ENCODE measurements around the gene TMEM131L. TPM values are rescaled to one million over a fixed set of nuclear protein-coding genes. Genes with fewer than 3 reads are reported as not detected.

TMEM131L gene
- total and polyA plus RNA-seq, 5 experiments from 2014 or later = 13.8 to 72.6 (median 32.9) TPM

DNA sequence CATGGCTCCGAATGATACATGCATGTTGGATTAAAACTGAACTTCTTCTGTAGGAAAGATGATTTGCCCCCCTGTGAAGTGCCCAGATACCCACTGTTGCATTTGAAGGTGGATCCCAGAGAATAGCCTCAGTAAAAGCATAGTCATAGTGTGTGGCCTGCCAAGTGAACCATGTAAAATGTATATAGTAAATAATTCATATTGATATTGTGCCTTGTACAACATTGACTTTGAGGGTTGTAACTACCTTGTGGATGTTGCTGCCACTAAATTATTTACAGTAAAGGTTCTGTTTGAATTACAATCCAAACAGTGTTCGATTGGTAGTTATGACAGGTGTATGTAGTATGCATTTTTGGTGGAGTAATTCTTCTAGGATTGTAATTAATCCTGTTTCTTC is 19.2 kb downstream of the TMEM131L start:
- ATAC-seq (no peak), DNase-seq (no peak)
- Mint-ChIP-seq H3K4me3 (peak overlapping the region in 5 of 10 donors; percentile 31 to 92 (median 69)), H3K27me3 (no peaks in the 10 kb centered on the region), H3K4me1 (peaks cover 50 to 90% (median 84%) of the 10 kb centered on the region in 4 donors), H3K36me3 (peaks cover 0 to 35% (median 0%) of the 10 kb centered on the region in 3 donors), H3K9me3 (no peaks in the 10 kb centered on the region), H3K27ac (peak overlapping the region; percentile 45 to 100 (median 86))
- POLR2A ChIA-PET = interaction anchor here (0.7 to 5.7 kb wide), 5 partner anchors 9 to 37 kb away, joined by 3 to 93 read pairs (median 4); partner anchors contain the start of gene TMEM131L

DNA sequence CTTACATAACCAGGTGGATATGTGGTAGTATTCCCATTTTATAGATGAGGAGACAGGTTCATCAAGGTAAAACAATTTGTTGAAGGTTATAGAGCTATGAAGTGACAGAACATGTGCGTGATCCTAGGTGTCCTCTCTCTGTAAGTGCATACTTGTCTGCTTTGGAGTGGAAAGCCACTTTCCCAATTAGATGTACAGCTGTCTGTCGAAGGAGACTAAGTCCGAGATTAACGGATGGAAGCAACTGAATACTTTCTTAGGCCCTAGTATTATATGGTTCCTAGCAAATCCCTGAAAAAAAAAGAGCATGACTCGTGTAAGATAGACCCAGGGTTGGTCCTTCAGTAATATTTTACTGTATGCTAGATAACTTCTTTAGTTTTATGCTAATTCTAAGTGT is 19.7 kb downstream of the TMEM131L start:
- no peak for DNase-seq
- Mint-ChIP-seq H3K36me3 (peaks cover 0 to 30% (median 0%) of the 10 kb centered on the region in 3 donors), H3K9me3 (no peaks in the 10 kb centered on the region), H3K4me3 (peak overlapping the region in 8 of 10 donors; percentile 35 to 92 (median 62)), H3K27me3 (no peaks in the 10 kb centered on the region), H3K27ac (peak overlapping the region; percentile 45 to 100 (median 96)), H3K4me1 (peaks cover 47 to 90% (median 81%) of the 10 kb centered on the region in 4 donors)
- POLR2A ChIA-PET = interaction anchor here (1.4 to 5.7 kb wide), 6 partner anchors 8 to 36 kb away, joined by 4 to 93 read pairs (median 8); partner anchors contain the start of gene TMEM131L
- no peak for ATAC-seq

DNA sequence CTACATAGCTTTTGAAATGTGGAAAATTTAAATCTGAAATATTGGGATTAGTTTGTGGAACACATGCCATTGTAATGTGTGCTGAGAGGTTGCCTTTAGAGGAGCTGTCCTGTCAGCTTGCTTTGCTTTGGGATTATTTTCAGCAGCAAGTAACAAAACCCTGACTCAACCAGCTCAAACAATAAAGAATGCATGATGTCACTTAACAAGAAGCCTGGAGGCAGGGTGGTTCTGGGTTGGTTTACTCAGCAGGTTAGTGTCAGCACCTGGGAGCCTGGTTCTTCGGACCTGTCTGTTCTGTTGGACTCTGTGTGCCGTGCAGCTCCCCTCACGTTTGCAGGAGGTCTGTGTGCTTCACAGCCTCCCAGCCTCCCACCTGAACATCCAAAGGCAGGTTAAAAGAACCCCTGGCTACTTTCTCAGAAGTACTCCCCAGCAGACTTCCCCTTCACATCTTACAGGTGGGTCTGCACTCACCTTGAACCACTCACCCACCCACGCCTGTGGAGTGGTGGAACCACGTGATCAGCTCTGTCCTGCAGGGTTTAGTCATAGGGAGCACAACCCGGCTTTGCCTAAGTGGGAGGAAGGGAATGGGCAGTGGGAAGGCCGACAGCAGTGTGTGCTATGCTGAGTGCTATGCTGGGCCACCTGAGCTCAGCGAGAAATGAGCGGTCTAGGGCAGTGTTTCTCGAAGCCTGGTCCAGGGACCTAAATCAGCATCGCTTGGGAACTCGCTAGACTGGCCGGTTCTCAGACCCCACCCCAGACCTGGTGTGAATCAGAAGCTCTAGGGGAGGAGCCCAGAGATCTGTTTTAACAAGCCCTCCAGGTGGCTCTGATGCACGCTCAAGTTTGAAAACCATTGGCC is 20.4 kb downstream of the TMEM131L start:
- no peak for DNase-seq
- POLR2A ChIA-PET = interaction anchor here (0.9 to 5.7 kb wide), 9 partner anchors 8 to 59 kb away, joined by 3 to 93 read pairs (median 6); partner anchors contain the start of gene TMEM131L
- Mint-ChIP-seq H3K36me3 (peaks cover 0 to 28% (median 0%) of the 10 kb centered on the region in 3 donors), H3K4me1 (peaks cover 48 to 90% (median 80%) of the 10 kb centered on the region in 4 donors), H3K4me3 (peak overlapping the region; percentile 72 to 98 (median 88)), H3K9me3 (no peaks in the 10 kb centered on the region), H3K27ac (peak overlapping the region; percentile 91 to 100 (median 97)), H3K27me3 (no peaks in the 10 kb centered on the region)
- ATAC-seq = no peak

DNA sequence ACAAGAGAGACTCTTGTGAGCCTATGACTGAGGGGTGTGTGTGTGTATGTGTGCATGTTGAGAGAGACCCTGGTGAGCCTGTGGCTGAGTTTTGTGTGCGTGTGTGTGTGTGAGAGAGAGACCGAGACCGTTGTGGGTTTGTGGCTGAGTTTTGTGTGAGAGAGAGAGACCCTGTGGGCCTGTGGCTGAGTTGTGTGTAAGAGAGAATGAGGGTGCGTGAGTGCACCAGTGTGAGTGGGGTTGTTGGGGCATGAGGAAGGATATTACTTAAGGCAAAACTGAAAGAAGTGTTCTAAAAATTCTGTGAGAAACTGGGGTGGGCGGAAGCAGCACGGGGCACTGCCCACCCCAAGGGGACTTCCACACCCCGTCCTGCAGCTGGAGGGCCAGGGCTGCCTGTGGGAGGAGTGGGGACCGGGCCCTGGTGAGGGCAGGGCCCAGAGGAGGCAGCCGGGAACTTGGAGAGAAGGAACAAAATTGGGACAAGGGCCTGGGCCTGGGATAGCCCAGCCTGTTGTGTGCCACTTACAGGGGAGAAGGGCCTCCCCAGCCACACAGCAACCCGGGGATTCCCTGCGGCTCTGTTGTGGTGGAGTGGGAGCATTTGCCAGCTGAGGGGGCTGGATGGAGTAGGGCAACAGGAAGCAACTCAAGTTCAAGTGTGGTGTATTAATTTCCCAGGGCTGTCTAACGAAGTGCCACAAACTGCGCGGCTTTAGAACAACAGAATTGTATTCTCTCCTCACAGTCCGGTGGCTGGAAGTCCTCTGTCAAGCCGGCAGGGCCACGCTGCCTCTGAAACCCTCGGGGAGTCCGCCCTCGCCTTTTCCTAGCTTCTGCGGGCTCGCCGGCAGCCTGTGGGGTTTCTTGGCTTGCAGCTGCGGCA is 22.1 kb downstream of the TMEM131L start:
- Mint-ChIP-seq H3K4me3 (peak overlapping the region; percentile 72 to 98 (median 88)), H3K27ac (peak overlapping the region; percentile 91 to 100 (median 97)), H3K36me3 (peaks cover 0 to 23% (median 0%) of the 10 kb centered on the region in 3 donors), H3K4me1 (peaks cover 47 to 89% (median 80%) of the 10 kb centered on the region in 4 donors), H3K27me3 (no peaks in the 10 kb centered on the region), H3K9me3 (no peaks in the 10 kb centered on the region)
- POLR2A ChIA-PET = interaction anchor here (0.6 to 5.7 kb wide), 13 partner anchors 9 to 62 kb away, joined by 3 to 93 read pairs (median 3); partner anchors contain the start of gene TMEM131L
- ATAC-seq (peak; percentile 70 to 82), DNase-seq (peak; percentile 51 to 88 (median 82))

DNA sequence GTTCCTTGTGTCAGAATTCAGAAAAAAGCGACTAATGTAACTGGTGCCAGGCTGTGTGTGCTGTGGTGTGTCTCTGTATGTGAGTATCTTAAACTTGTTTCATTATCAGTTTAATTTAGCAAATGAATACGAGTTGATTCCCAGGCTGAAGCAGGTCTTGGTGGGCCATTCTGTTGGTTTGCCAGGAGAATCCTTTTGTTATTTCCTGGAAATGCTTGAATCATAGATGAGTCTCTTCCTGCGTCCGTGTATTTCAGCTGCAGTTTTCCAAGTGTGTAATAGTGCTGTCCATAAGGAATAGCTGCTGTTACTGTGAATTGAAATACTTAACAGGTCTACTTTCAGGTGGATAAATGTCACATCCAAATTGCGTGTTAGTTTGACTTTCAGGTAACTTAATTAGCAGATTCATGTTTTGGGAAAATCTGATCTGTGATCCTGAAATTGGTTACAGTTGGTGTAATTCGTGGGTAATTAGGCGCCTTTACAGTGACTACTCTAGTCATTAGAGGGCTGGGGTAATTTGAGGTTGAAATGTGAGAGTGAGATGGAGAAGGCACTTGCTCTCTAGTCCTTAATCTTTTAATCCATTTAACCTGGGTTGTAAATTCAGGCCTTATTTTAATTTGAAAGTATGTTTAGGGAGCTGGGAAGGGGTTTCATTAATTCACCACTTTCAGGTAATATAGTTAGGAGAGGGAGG is 23.8 kb downstream of the TMEM131L start:
- H3K27ac Mint-ChIP-seq = peak overlapping the region; percentile 91 to 100 (median 97)
- POLR2A ChIA-PET = interaction anchor here (1.7 to 5.7 kb wide), 4 partner anchors 7 to 45 kb away, joined by 3 to 93 read pairs (median 37); partner anchors contain the start of gene TMEM131L
- no peaks in the 10 kb centered on the region for H3K27me3 Mint-ChIP-seq
- peaks cover 0 to 23% (median 0%) of the 10 kb centered on the region in 3 donors for H3K36me3 Mint-ChIP-seq
- DNase-seq (no peak), ATAC-seq (no peak)
- peak overlapping the region; percentile 72 to 98 (median 88) for H3K4me3 Mint-ChIP-seq
- no peaks in the 10 kb centered on the region for H3K9me3 Mint-ChIP-seq
- peaks cover 48 to 96% (median 86%) of the 10 kb centered on the region in 4 donors for H3K4me1 Mint-ChIP-seq

DNA sequence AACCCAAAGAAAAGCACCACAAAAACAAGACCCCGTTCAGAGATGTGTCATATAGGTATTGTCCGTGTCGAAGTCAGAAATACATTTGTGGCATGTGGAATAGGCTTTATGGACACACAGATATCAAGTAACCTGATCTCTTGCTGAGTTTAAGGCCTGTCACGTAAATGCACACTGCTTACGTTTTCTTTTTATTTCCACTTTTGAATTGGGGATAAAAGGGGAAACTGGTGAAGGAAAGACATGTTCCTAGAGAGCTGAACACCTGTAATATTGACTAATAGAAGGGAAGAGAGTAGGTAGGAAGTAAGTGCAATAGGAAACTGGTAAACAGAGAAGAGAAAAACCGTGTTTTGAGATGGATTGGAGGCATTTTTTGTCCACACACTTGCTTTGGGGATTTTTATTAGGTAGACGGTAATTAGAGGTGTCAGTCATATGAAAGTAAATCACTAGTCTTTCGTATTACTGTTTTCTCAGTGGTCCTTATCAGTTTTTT is 24.9 kb downstream of the TMEM131L start:
- no peaks in the 10 kb centered on the region for H3K27me3 Mint-ChIP-seq
- peak overlapping the region; percentile 1 to 68 (median 52) for H3K4me3 Mint-ChIP-seq
- peaks cover 51 to 96% (median 86%) of the 10 kb centered on the region in 4 donors for H3K4me1 Mint-ChIP-seq
- H3K36me3 Mint-ChIP-seq = peaks cover 0 to 23% (median 0%) of the 10 kb centered on the region in 3 donors
- DNase-seq (no peak), ATAC-seq (no peak)
- H3K27ac Mint-ChIP-seq = peak overlapping the region in 9 of 10 donors; percentile 36 to 100 (median 90)
- POLR2A ChIA-PET = interaction anchor here (1.4 to 5.7 kb wide), 3 partner anchors 11 to 24 kb away, joined by 3 to 93 read pairs (median 38); partner anchors contain the start of gene TMEM131L
- H3K9me3 Mint-ChIP-seq = no peaks in the 10 kb centered on the region

DNA sequence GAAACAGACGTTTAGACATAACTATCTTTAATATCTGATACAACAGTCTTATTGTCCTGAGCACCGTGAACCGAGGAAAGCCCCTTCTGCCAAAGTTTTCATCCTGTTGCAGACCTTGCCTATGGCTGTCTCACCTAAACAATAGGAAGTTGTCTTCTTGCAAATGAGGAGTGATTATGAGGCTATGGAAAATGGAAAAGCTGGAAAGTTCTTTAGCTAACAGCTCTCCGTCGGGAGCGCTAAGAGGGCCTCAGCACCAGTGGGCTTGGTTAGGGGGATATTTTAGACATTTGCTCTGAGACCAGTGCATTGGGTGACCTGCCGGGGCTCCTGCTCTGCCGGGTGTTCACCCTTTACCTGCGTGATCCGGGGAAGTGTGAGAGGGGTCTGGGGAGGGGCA is 28.4 kb downstream of the TMEM131L start:
- no peak for ATAC-seq
- H3K4me3 Mint-ChIP-seq = peak overlapping the region in 8 of 10 donors; percentile 3 to 72 (median 46)
- no peaks in the 10 kb centered on the region for H3K27me3 Mint-ChIP-seq
- POLR2A ChIA-PET = interaction anchor here (1.0 to 5.6 kb wide), 6 partner anchors 7 to 77 kb away, joined by 3 to 69 read pairs (median 4); partner anchors contain the start of gene TMEM131L
- peaks cover 52 to 96% (median 87%) of the 10 kb centered on the region in 4 donors for H3K4me1 Mint-ChIP-seq
- H3K9me3 Mint-ChIP-seq = no peaks in the 10 kb centered on the region
- H3K36me3 Mint-ChIP-seq = peaks cover 0 to 19% (median 0%) of the 10 kb centered on the region in 3 donors
- H3K27ac Mint-ChIP-seq = peak overlapping the region; percentile 92 to 100 (median 96)
- no peak for DNase-seq

DNA sequence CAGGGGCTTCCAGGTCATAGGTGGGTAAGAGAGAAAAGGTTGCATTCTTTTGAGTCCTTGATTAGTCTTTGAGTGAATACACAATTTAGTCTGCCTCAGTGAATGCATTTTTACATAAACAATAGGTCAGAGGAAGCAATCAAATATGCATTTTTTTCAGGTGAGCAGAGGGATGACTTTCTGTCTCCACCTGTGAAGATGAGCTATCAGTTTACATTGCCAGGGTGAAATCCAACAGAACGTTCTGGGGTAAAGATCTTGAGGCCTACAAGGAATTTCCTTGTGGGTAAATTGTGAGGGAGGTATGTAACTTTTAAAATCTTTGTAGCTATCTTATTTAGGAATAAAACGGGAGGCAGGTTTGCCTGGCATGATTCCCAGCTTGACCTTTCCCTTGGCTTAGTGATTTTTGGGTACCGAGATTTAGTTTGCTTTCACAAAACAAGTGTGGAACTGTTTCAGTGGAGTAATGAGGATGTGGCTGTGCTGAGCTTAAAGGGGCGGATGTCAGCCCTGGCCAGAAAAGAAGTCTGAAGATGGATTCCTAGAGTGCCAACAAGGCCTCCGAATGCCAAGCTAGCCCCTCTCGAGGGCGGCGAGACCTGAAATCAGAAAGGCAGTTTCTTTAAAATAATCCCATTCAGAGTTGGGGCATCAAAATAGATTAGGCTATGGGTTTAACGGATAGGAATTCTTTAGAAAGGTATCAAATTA is 29.5 kb downstream of the TMEM131L start:
- Mint-ChIP-seq H3K4me3 (peak overlapping the region; percentile 27 to 76 (median 70)), H3K27me3 (no peaks in the 10 kb centered on the region), H3K4me1 (peaks cover 56 to 96% (median 89%) of the 10 kb centered on the region in 4 donors), H3K27ac (peak overlapping the region; percentile 92 to 100 (median 96)), H3K36me3 (peaks cover 0 to 17% (median 0%) of the 10 kb centered on the region in 3 donors), H3K9me3 (no peaks in the 10 kb centered on the region)
- POLR2A ChIA-PET = interaction anchor here (0.7 to 5.6 kb wide), 9 partner anchors 8 to 76 kb away, joined by 3 to 69 read pairs (median 4); partner anchors contain the start of gene TMEM131L
- ATAC-seq = peak in 1 of 2 donors; percentile 42
- peak in 2 of 10 donors; percentile 23 to 43 for DNase-seq

DNA sequence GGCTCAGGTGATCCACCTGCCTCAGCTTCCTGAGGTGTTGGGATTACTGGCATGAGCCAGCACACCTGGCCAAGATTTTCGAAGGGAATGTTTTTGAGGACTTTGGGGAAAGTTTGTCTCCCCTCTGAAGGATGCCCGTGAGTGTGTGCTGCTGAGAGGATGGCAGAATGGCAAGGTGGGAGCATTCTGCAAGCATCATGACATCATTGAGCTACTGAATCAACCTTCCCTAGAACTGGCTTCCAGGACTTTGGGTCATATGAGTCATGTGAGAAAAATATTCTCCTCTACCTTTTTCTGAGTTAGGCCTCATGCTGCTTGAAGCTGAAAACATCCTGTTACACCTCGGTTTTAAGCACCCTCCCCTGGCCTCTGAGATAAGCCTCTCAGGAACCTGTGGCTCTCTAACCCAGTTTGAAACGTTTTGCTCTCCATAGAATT is 31.0 kb downstream of the TMEM131L start:
- ATAC-seq = peak; percentile 83
- Mint-ChIP-seq H3K4me3 (peak overlapping the region; percentile 59 to 83 (median 76)), H3K27me3 (no peaks in the 10 kb centered on the region), H3K27ac (peak overlapping the region; percentile 92 to 100 (median 96)), H3K36me3 (peaks cover 0 to 17% (median 0%) of the 10 kb centered on the region in 3 donors), H3K9me3 (no peaks in the 10 kb centered on the region), H3K4me1 (peaks cover 57 to 95% (median 93%) of the 10 kb centered on the region in 4 donors)
- DNase-seq = peak in 9 of 10 donors; percentile 30 to 76 (median 50)
- POLR2A ChIA-PET = interaction anchor here (0.7 to 5.6 kb wide), 13 partner anchors 9 to 70 kb away, joined by 3 to 74 read pairs (median 4); partner anchors contain the start of gene TMEM131L
